Spinal cord (tissue), 10 donors: Measurements from ENCODE around the gene MYO1B. TPM values are rescaled to one million over a fixed set of nuclear protein-coding genes. Genes with fewer than 3 reads are reported as not detected.

ENCODE experiments used
- DNase-seq, 6 donors: peaks; one replicate each; pipeline versions ENCODE4 v3.0.0 to v3.0.0-alpha.2; 2013 to 2015; ENCODE audit warnings: low spot score in 6 of 6, low read depth in 4 of 6
- H3K27ac ChIP-seq: one replicate; pipeline ENCODE4 v1.5.1; 2013; ENCODE audit warnings: low read depth, low read length, control low read depth
- H3K27me3 ChIP-seq: one replicate; pipeline ENCODE4 v1.6.1; 2013; ENCODE audit warnings: low read length; ENCODE audit not compliant: control insufficient read depth, insufficient read depth
- H3K36me3 ChIP-seq: one replicate; pipeline ENCODE4 v1.6.1; 2013; ENCODE audit warnings: low read length; ENCODE audit not compliant: control insufficient read depth, insufficient read depth
- H3K4me1 ChIP-seq: one replicate; pipeline ENCODE4 v1.6.1; 2013; ENCODE audit warnings: low read length; ENCODE audit not compliant: control insufficient read depth, insufficient read depth
- H3K4me3 ChIP-seq: one replicate; pipeline ENCODE4 v1.5.1; 2013; ENCODE audit warnings: low read depth, low read length, control low read depth
- H3K9me3 ChIP-seq: one replicate; pipeline ENCODE4 v1.6.1; 2013; ENCODE audit warnings: low read length; ENCODE audit not compliant: control insufficient read depth, insufficient read depth
- WGBS: methylation state at CpG from one replicate; pipeline ENCODE4 v1.1.5; 2013; ENCODE audit warnings: missing lambda C conversion rate; ENCODE audit not compliant: insufficient coverage; 5-methylcytosine and 5-hydroxymethylcytosine counted together
- polyA plus RNA-seq, 2 donors: library from polyadenylated mRNA; unstranded; fragments of 120-200 nt; gene quantifications; one replicate each; pipeline ENCODE4 v1.2.1, GENCODE V29; 2013; ENCODE audit not compliant: insufficient read length in 2 of 2
- total RNA-seq, 2 donors: library from RNA; depleted of rRNA in 1 of 2; stranded (reverse); fragments of 120-200 nt in 1 of 2; fragments of >200 nt in 1 of 2; gene quantifications; one replicate each; pipeline versions ENCODE4 v1.2.3 to v1.2.4, GENCODE V29; 2013 to 2014
- donor health status: healthy.

Gene MYO1B
- total and polyA plus RNA-seq, 4 donors = 33.5 to 67.6 (median 54.5) TPM

DNA sequence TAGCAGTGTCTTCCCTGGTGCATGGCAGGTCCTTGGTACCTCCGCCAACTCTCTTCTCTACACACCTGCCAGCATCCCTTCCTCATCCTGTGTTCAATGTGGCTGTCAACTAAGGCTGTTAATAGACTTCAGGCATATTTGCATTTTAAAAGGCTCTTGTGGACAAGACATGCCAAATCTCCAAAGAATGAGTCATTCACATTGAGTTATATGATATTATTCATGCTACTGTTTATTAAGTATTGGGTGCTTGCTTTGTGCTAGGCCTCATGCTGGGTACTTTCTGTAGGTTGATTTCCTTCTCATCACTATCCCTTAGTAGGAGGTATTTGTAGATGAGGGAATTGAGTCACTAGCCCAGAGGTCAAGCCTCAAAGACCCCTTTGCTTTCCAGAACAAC lies 5.2 kb downstream of the MYO1B start:
- no peak overlapping the region for H3K4me3 ChIP-seq
- peaks cover 10% of the 10 kb centered on the region for H3K4me1 ChIP-seq
- H3K27ac ChIP-seq = no peak overlapping the region
- no peaks in the 10 kb centered on the region for H3K9me3 ChIP-seq
- H3K27me3 ChIP-seq = no peaks in the 10 kb centered on the region
- no peak for DNase-seq
- H3K36me3 ChIP-seq = no peaks in the 10 kb centered on the region
- WGBS = no CpG with 5 or more reads among the region's 1 CpG

DNA sequence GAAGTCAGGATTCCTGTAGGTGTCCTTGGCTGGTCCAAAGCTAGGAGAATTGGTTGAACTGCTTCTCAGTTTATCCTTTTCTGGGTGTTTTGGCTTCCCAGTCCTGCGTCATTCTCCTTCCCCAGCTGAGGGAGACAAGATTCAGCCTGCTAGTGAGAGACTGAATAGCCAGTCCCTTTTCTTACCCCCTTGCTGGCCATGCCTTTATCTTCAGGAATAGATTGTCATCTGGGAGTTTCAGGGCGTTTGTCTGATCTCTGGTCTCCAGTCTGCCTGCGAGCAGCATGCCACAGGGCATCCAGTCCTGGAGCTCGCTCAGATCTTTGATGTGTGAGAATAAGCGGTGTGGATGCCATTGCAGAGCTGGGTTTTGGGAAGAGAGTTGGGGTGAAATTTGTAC lies 5.8 kb downstream of the MYO1B start:
- H3K27ac ChIP-seq = no peak overlapping the region
- 70% methylated on average over 5 of the region's 5 CpGs for WGBS
- H3K4me3 ChIP-seq = no peak overlapping the region
- H3K4me1 ChIP-seq = peaks cover 6% of the 10 kb centered on the region
- H3K9me3 ChIP-seq = no peaks in the 10 kb centered on the region
- H3K36me3 ChIP-seq = no peaks in the 10 kb centered on the region
- DNase-seq = no peak
- no peaks in the 10 kb centered on the region for H3K27me3 ChIP-seq

DNA sequence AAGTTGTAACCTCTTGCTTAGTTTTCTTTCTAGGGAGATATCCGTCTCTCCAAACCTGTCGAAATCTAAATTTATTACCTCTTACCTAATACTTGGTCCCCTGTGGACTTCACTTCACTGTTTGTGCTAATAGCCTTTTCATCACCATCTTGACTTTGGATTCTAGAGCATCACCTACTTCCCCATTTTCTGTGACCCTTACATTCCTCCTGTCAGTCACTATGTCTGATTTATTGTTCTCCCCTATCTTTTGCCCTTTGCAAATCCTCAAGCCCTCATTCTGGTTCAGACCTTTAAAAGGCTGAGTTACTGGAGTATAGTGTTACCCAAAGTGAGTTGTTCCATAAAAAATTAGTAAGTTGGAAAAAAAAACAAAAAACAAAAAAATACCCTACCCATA lies 7.5 kb downstream of the MYO1B start:
- Histone ChIP-seq H3K4me3 (no peak overlapping the region), H3K27me3 (no peaks in the 10 kb centered on the region), H3K9me3 (no peaks in the 10 kb centered on the region), H3K36me3 (no peaks in the 10 kb centered on the region), H3K4me1 (no peaks in the 10 kb centered on the region), H3K27ac (no peak overlapping the region)
- 77% methylated on average over 2 of the region's 2 CpGs for WGBS
- DNase-seq = no peak

DNA sequence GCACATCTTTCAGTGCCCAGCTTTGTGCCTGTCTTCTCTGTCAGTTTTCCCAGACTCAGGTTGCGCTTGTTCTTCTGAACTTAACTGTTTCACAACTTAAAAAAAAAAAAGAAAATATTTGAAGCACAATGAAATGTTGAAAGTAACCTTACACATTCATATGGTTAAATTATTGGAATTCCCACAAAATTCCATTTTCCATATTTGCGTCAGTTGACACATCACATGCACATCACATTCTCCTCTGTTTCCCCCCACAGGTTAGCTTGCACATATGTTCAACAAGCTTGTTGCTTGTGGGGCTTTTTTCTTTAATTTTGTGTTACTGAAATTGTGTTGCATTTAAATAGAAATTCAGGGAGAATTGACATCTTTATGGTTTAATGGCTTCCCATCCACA lies 8.3 kb downstream of the MYO1B start:
- DNase-seq = no peak
- no peaks in the 10 kb centered on the region for H3K27me3 ChIP-seq
- H3K4me1 ChIP-seq = no peaks in the 10 kb centered on the region
- WGBS = no CpG with 5 or more reads among the region's 2 CpGs
- H3K36me3 ChIP-seq = no peaks in the 10 kb centered on the region
- H3K4me3 ChIP-seq = no peak overlapping the region
- H3K27ac ChIP-seq = no peak overlapping the region
- H3K9me3 ChIP-seq = no peaks in the 10 kb centered on the region

DNA sequence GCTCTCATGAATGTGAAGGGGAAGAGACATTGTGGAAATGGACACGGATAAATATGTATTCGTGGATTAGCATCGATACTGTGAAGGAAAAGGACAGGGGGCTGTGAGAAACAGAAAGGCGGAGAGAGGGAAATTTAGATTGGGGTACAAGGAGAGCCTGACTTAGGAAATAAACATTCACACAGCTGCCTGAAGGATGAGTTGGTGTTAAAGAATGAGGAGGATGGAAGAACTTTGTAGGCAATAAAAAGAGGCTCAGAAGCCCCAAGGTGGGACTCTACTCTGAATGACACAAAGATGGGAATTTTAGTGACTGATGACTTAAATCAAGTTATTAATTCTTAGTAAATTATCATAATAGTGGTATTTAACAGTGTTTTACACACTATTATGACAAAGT lies 10.1 kb downstream of the MYO1B start:
- Histone ChIP-seq H3K27ac (no peak overlapping the region), H3K9me3 (no peaks in the 10 kb centered on the region), H3K36me3 (no peaks in the 10 kb centered on the region), H3K27me3 (no peaks in the 10 kb centered on the region), H3K4me3 (no peak overlapping the region), H3K4me1 (no peaks in the 10 kb centered on the region)
- 94% methylated on average over 4 of the region's 4 CpGs for WGBS
- no peak for DNase-seq

DNA sequence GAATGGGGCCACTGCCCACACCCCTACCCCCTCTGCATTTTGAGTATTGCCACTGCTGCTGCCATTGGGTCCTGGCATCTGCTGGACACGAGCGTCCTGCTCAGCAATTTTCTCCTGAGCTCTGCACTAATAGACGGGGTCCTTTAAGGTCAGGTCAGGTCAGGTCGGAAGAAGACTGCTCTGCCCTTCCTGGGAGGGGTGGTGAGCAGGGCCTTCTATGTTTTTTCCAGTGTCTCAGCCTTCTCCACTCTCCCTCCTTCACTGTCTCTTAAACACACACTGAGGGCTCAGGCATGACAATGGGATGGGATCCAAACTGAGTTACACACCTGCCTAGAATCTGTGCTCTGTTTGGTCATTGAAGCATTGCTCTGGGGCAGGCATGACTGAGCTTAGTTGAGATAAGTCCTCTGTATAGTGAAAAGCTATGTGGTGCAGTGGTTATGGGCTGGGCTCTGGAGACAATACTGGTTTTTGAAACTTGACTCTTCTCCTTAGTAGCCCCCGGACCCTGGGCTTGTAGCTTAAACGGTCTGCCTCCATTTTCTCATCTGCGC lies 10.6 kb downstream of the MYO1B start:
- Histone ChIP-seq H3K9me3 (no peaks in the 10 kb centered on the region), H3K4me3 (no peak overlapping the region), H3K36me3 (no peaks in the 10 kb centered on the region), H3K27ac (no peak overlapping the region), H3K27me3 (no peaks in the 10 kb centered on the region), H3K4me1 (no peaks in the 10 kb centered on the region)
- WGBS = 72% methylated on average over 3 of the region's 7 CpGs
- DNase-seq = no peak

DNA sequence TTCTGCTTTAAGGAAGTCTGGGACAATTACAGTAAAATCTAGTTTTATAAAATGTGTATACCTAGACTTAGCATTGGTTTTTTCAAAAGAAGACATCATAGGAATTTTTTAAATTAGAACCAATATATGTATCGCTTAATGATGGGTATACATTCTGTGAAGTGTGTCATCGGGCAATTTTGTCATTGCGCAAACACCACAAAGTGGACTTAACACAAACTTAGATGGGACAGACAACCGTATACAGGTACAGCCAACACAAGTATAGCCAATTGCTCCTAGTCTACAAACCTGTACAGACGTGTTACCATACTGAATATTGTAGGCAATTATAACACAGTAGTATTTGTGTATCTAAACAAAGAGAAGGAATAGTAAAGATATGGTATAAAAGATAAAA lies 12.7 kb downstream of the MYO1B start:
- Histone ChIP-seq H3K27ac (no peak overlapping the region), H3K36me3 (no peaks in the 10 kb centered on the region), H3K27me3 (no peaks in the 10 kb centered on the region), H3K9me3 (no peaks in the 10 kb centered on the region), H3K4me3 (no peak overlapping the region), H3K4me1 (no peaks in the 10 kb centered on the region)
- no CpG with 5 or more reads among the region's 5 CpGs for WGBS
- no peak for DNase-seq

DNA sequence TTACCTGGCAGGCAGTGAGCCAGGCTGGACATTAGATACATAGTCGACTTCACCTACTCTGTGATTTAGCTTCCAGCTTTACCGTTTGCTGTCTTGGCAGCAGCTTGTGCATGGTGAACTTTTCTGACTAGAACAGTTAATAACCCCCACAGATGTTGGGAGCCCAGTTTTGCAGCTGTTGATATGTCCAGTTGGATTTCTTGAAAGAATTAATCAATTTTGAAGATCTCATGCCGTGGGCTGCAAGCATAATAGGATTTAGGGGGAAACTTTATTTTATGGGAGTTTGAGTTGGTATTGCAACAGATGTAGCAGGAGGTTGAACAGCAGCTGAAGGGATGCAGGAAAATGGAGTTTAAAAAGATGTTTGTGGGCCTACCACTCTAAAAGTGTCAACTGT lies 13.8 kb downstream of the MYO1B start:
- H3K9me3 ChIP-seq = no peaks in the 10 kb centered on the region
- DNase-seq = no peak
- H3K36me3 ChIP-seq = no peaks in the 10 kb centered on the region
- no peak overlapping the region for H3K27ac ChIP-seq
- WGBS = 100% methylated on average over 2 of the region's 3 CpGs
- H3K4me3 ChIP-seq = no peak overlapping the region
- no peaks in the 10 kb centered on the region for H3K4me1 ChIP-seq
- H3K27me3 ChIP-seq = no peaks in the 10 kb centered on the region

DNA sequence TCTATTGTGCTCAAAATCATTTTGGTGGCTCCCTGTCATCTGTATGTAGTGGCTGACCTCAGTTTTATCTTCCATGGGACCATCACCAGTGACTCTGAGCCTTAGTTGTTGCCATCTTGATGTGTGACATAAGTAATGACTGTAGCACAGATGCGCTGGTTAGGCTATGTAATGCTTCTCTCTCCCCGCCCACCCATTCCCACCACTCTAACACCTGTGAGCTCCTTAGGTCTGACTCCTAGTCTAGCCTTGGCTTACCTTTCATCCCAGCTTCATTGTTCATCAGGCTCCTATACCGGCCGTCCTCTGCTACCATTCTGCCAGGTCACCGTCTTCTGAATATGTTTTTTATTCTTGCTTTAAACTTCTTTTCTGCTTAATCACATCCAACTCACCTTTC lies 17.2 kb downstream of the MYO1B start:
- H3K4me1 ChIP-seq = peaks cover 3% of the 10 kb centered on the region
- no peaks in the 10 kb centered on the region for H3K27me3 ChIP-seq
- H3K4me3 ChIP-seq = no peak overlapping the region
- WGBS = 100% methylated on average over 1 of the region's 5 CpGs
- no peaks in the 10 kb centered on the region for H3K9me3 ChIP-seq
- no peaks in the 10 kb centered on the region for H3K36me3 ChIP-seq
- no peak for DNase-seq
- no peak overlapping the region for H3K27ac ChIP-seq

DNA sequence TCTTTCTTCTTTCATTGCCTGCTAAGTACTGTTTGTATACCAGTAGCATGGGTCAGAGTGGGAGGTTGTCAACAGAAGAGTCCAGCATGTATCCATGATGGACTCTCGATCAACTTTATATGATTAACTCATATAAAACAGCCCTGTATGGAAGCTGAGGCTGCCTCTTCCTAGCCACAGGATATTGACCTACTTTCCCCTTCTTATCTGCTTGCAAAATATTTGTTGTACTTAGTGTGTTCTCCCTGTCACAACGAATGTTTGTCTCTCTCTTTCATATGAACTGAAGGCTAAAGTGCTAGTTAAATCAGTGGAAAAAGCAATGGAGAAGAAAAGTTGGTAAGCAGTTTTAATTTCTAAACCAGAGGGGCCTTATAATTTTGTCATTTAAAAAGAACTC lies 17.8 kb downstream of the MYO1B start:
- no CpG with 5 or more reads among the region's 2 CpGs for WGBS
- H3K36me3 ChIP-seq = no peaks in the 10 kb centered on the region
- no peak overlapping the region for H3K27ac ChIP-seq
- DNase-seq = no peak
- no peak overlapping the region for H3K4me3 ChIP-seq
- H3K9me3 ChIP-seq = no peaks in the 10 kb centered on the region
- no peaks in the 10 kb centered on the region for H3K27me3 ChIP-seq
- peaks cover 3% of the 10 kb centered on the region for H3K4me1 ChIP-seq
